H1 (cell line): ENCODE measurements around the gene PBX1. TPM values are rescaled to one million over a fixed set of nuclear protein-coding genes. Genes with fewer than 3 reads are reported as not detected.

Experiments used
- CTCF ChIA-PET: fragments of 300-600 bp; sonication (Branson Sonifier 250); formaldehyde crosslinking; loops from one replicate; lab custom pipeline; 2021; ENCODE audit not compliant: partially characterized antibody; lab: Charles Lee
- POLR2A ChIA-PET: fragments of 300-600 bp; sonication (Branson Sonifier 250); formaldehyde crosslinking; loops from one replicate; lab custom pipeline; 2021; ENCODE audit warnings: inconsistent platforms; ENCODE audit not compliant: partially characterized antibody; lab: Charles Lee
- DNase-seq, 2 experiments: peaks; one replicate each; pipeline versions ENCODE4 v3.0.0 to v3.0.0-alpha.2; 2010 to 2022; ENCODE audit warnings: low spot score in 2 of 2, low read depth in 1 of 2, mixed read lengths in 1 of 2
- FAIRE-seq: peaks from 2 replicates; lab custom pipeline; 2011; peaks lifted over from hg19 to GRCh38; lab: Jason Lieb, UNC
- H2AFZ ChIP-seq: 2 replicates; pipeline ENCODE4 v1.8.1; 2012; ENCODE audit warnings: low read length, inconsistent platforms
- H2AK5ac ChIP-seq: 2 replicates; pipeline ENCODE4 v1.6.1; 2013; ENCODE audit warnings: low read depth, low read length
- H2BK120ac ChIP-seq: replicated peaks from 2 replicates; pipeline ENCODE3; 2013; ENCODE audit warnings: low read depth, low read length, inconsistent platforms
- H2BK12ac ChIP-seq: 2 replicates; pipeline ENCODE4 v1.6.1; 2013; ENCODE audit warnings: low read depth, low read length
- H2BK15ac ChIP-seq: 2 replicates; pipeline ENCODE4 v1.6.1; 2013; ENCODE audit warnings: low read length
- H2BK20ac ChIP-seq: 2 replicates; pipeline ENCODE4 v1.6.1; 2013; ENCODE audit warnings: low read length
- H2BK5ac ChIP-seq: 2 replicates; pipeline ENCODE4 v1.6.1; 2013; ENCODE audit warnings: low read depth, low read length
- H3K14ac ChIP-seq: 2 replicates; pipeline ENCODE4 v1.6.1; 2013; ENCODE audit warnings: inconsistent platforms; ENCODE audit not compliant: insufficient read length
- H3K18ac ChIP-seq: 2 replicates; pipeline ENCODE4 v1.6.1; 2013; ENCODE audit warnings: low read length; ENCODE audit errors: extremely low read depth
- H3K23ac ChIP-seq: 2 replicates; pipeline ENCODE4 v1.6.1; 2013; ENCODE audit warnings: inconsistent platforms; ENCODE audit not compliant: insufficient read length
- H3K23me2 ChIP-seq: 2 replicates; pipeline ENCODE4 v1.6.1; 2013; ENCODE audit warnings: low read depth, low read length
- H3K27ac ChIP-seq: 2 replicates; pipeline ENCODE4 v1.6.1; 2011; ENCODE audit warnings: low read depth, low read length, inconsistent platforms
- H3K27me3 ChIP-seq, 4 experiments: replicated peaks in 1 of 4; 1 replicate in 1 of 4; 2 replicates in 3 of 4; pipeline versions ENCODE4 v1.6.1 to v1.8.1; 2011 to 2013; ENCODE audit warnings: low read length in 3 of 4, mild to moderate bottlenecking in 3 of 4, inconsistent platforms in 2 of 4, mixed read lengths in 2 of 4, moderate library complexity in 1 of 4; ENCODE audit not compliant: control insufficient read depth in 3 of 4, insufficient read depth in 3 of 4; ENCODE audit errors: extremely low read depth in 1 of 4
- H3K36me3 ChIP-seq, 4 experiments: 2 replicates each; pipeline versions ENCODE4 v1.6.1 to v1.8.1; 2011 to 2013; ENCODE audit warnings: mild to moderate bottlenecking in 4 of 4, low read length in 3 of 4, moderate library complexity in 2 of 4, control low read depth in 1 of 4, inconsistent platforms in 1 of 4; ENCODE audit not compliant: insufficient read depth in 4 of 4, control insufficient read depth in 2 of 4
- H3K4ac ChIP-seq: replicated peaks from 2 replicates; pipeline ENCODE3; 2013; ENCODE audit warnings: low read length, low read depth, mixed read lengths, inconsistent platforms; ENCODE audit not compliant: insufficient read length
- H3K4me1 ChIP-seq, 4 experiments: replicated peaks in 1 of 4; 1 replicate in 1 of 4; 2 replicates in 3 of 4; pipeline versions ENCODE4 v1.6.1 to v1.8.1; 2011 to 2013; ENCODE audit warnings: low read length in 3 of 4, inconsistent platforms in 2 of 4, mixed read lengths in 1 of 4; ENCODE audit not compliant: insufficient read depth in 4 of 4, control insufficient read depth in 3 of 4
- H3K4me2 ChIP-seq, 2 experiments: 2 replicates each; pipeline versions ENCODE4 v1.6.1 to v1.8.1; 2011 to 2013; ENCODE audit warnings: low read depth in 2 of 2, low read length in 2 of 2, control low read depth in 1 of 2, inconsistent platforms in 1 of 2, mild to moderate bottlenecking in 1 of 2; ENCODE audit not compliant: insufficient read depth in 1 of 2
- H3K4me3 ChIP-seq, 4 experiments: fragments of 200-600, 300-600 bp in 1 of 4; sonication (generic), shearing (Covaris generic), sonication (Bioruptor Twin) in 1 of 4; 2 replicates each; pipeline versions ENCODE4 v1.5.1 to v1.8.1; 2011 to 2016; ENCODE audit warnings: low read length in 4 of 4, low read depth in 3 of 4, control low read depth in 2 of 4, inconsistent platforms in 2 of 4, mild to moderate bottlenecking in 2 of 4, mixed read lengths in 1 of 4, moderate library complexity in 1 of 4; ENCODE audit not compliant: insufficient read depth in 2 of 4; ENCODE audit errors: extremely low read depth in 1 of 4
- H3K56ac ChIP-seq: replicated peaks from 2 replicates; pipeline ENCODE3; 2013; ENCODE audit warnings: low read depth, mild to moderate bottlenecking, mixed read lengths, low read length, inconsistent platforms; ENCODE audit not compliant: insufficient read length
- H3K79me1 ChIP-seq: 2 replicates; pipeline ENCODE4 v1.6.1; 2013; ENCODE audit warnings: low read depth, low read length, control low read depth
- H3K79me2 ChIP-seq, 2 experiments: 2 replicates each; pipeline versions ENCODE4 v1.6.1 to v1.8.1; 2012 to 2013; ENCODE audit warnings: low read length in 2 of 2, mild to moderate bottlenecking in 2 of 2, inconsistent platforms in 1 of 2; ENCODE audit not compliant: insufficient read depth in 2 of 2, control insufficient read depth in 1 of 2
- H3K9ac ChIP-seq, 4 experiments: replicated peaks in 1 of 4; 1 replicate in 1 of 4; 2 replicates in 3 of 4; pipeline versions ENCODE4 v1.6.1 to v1.8.1; 2011 to 2013; ENCODE audit warnings: low read depth in 3 of 4, low read length in 3 of 4, control low read depth in 2 of 4, mild to moderate bottlenecking in 2 of 4, moderate library complexity in 2 of 4, inconsistent platforms in 1 of 4; ENCODE audit errors: extremely low read depth in 1 of 4
- H3K9me3 ChIP-seq, 2 experiments: 2 replicates each; pipeline versions ENCODE4 v1.6.1 to v1.8.1; 2012 to 2013; ENCODE audit warnings: mild to moderate bottlenecking in 2 of 2, moderate library complexity in 2 of 2, control low read depth in 1 of 2, inconsistent platforms in 1 of 2, low read depth in 1 of 2, low read length in 1 of 2, mixed read lengths in 1 of 2; ENCODE audit not compliant: insufficient read depth in 2 of 2
- H4K20me1 ChIP-seq, 2 experiments: replicated peaks in 1 of 2; 2 replicates each; pipeline versions ENCODE3 to v1.8.1; 2011 to 2013; ENCODE audit warnings: inconsistent platforms in 2 of 2, low read length in 2 of 2, mild to moderate bottlenecking in 1 of 2; ENCODE audit not compliant: insufficient read depth in 2 of 2, control insufficient read depth in 1 of 2
- H4K5ac ChIP-seq: 2 replicates; pipeline ENCODE4 v1.6.1; 2013; ENCODE audit warnings: low read length, low read depth, mixed read lengths, inconsistent platforms; ENCODE audit not compliant: insufficient read length
- H4K8ac ChIP-seq: 2 replicates; pipeline ENCODE4 v1.8.0; 2013; ENCODE audit warnings: mild to moderate bottlenecking, moderate library complexity, low read length, inconsistent platforms; ENCODE audit not compliant: insufficient read depth; ENCODE audit errors: extremely low read depth
- H4K91ac ChIP-seq: replicated peaks from 2 replicates; pipeline ENCODE3; 2013; ENCODE audit warnings: low read length, mixed read lengths, inconsistent platforms; ENCODE audit not compliant: insufficient read length
- CEBPB ChIP-seq: IDR thresholded peaks from 2 replicates; pipeline ENCODE4 v1.6.1; 2012; ENCODE audit warnings: low read depth, low read length
- EP300 ChIP-seq, 2 experiments: IDR thresholded peaks; 1 replicate in 1 of 2; 2 replicates in 1 of 2; pipeline ENCODE4 v1.6.1; 2011 to 2012; ENCODE audit warnings: low read depth in 2 of 2, low read length in 2 of 2, mild to moderate bottlenecking in 2 of 2, borderline replicate concordance in 1 of 2, inconsistent platforms in 1 of 2, moderate library complexity in 1 of 2
- GABPA ChIP-seq: IDR thresholded peaks from 2 replicates; pipeline ENCODE4 v1.6.1; 2011; ENCODE audit warnings: mild to moderate bottlenecking, low read length, moderate library complexity, borderline replicate concordance; ENCODE audit not compliant: insufficient read depth
- JUND ChIP-seq: IDR thresholded peaks from 2 replicates; pipeline ENCODE4 v1.6.1; 2011; ENCODE audit warnings: mild to moderate bottlenecking, improper control_type of control experiment, low read length
- KDM4A ChIP-seq: IDR thresholded peaks from one replicate; pipeline ENCODE4 v1.7.1; 2012; ENCODE audit warnings: low read depth, mild to moderate bottlenecking, moderate library complexity, low read length, inconsistent platforms; ENCODE audit not compliant: severe bottlenecking
- NANOG ChIP-seq: IDR thresholded peaks from 2 replicates; pipeline ENCODE4 v1.6.1; 2011; ENCODE audit warnings: low read length, low read depth, mild to moderate bottlenecking, inconsistent platforms; ENCODE audit not compliant: insufficient read depth, poor library complexity, severe bottlenecking
- POLR2A ChIP-seq, 2 experiments: IDR thresholded peaks; 1 replicate in 1 of 2; 2 replicates in 1 of 2; pipeline ENCODE4 v1.6.1; 2011; ENCODE audit warnings: low read depth in 2 of 2, low read length in 2 of 2, mild to moderate bottlenecking in 2 of 2; ENCODE audit errors: control extremely low read depth in 1 of 2
- POLR2AphosphoS5 ChIP-seq: IDR thresholded peaks from 2 replicates; pipeline ENCODE4 v1.6.1; 2011; ENCODE audit warnings: low read depth, low read length
- SIN3A ChIP-seq, 2 experiments: IDR thresholded peaks in 1 of 2; conservative IDR thresholded peaks in 1 of 2; 2 replicates each; pipeline ENCODE4 v1.6.1; 2011 to 2012; ENCODE audit warnings: low read length in 2 of 2, improper control_type of control experiment in 1 of 2, low read depth in 1 of 2, mild to moderate bottlenecking in 1 of 2
- SP4 ChIP-seq: IDR thresholded peaks from 2 replicates; pipeline ENCODE4 v1.6.1; 2012; ENCODE audit warnings: low read length, inconsistent platforms
- SRF ChIP-seq: IDR thresholded peaks from 2 replicates; pipeline ENCODE4 v1.6.1; 2011; ENCODE audit warnings: mild to moderate bottlenecking, low read depth, low read length, moderate library complexity
- TAF1 ChIP-seq: IDR thresholded peaks from 2 replicates; pipeline ENCODE4 v1.6.1; 2011; ENCODE audit warnings: mild to moderate bottlenecking, low read depth, low read length
- TAF7 ChIP-seq: optimal IDR thresholded peaks from 2 replicates; pipeline ENCODE3; 2011; ENCODE audit warnings: low read depth, mild to moderate bottlenecking, inconsistent platforms, low read length, moderate library complexity, borderline replicate concordance
- WGBS, 2 experiments: shearing (Covaris generic) in 1 of 2; methylation state at CpG; one replicate each; pipeline versions ENCODE4 v1.1.6 to v1.1.7; 2013 to 2015; ENCODE audit warnings: low lambda C conversion rate in 2 of 2, mixed read lengths in 2 of 2, inconsistent platforms in 1 of 2, low coverage in 1 of 2, missing lambda C conversion rate in 1 of 2; ENCODE audit not compliant: insufficient replicate concordance in 2 of 2, insufficient coverage in 1 of 2, insufficient read length in 1 of 2; ENCODE audit errors: extremely low coverage in 1 of 2, missing lambda C conversion rate in 1 of 2; 5-methylcytosine and 5-hydroxymethylcytosine counted together
- polyA plus RNA-seq, 7 experiments: library from polyadenylated mRNA; depleted of rRNA in 3 of 7; stranded (reverse) in 5 of 7; unstranded in 2 of 7; fragments of >200 nt in 5 of 7; fragments of 200-250 nt in 2 of 7; gene quantifications; 1 replicate in 5 of 7; 2 replicates in 1 of 7; 4 replicates in 1 of 7; pipeline versions ENCODE4 v1.2.1 to v1.2.3, GENCODE V29; 2011 to 2013; ENCODE audit warnings: missing spikeins in 2 of 7, mixed read lengths in 2 of 7
- total RNA-seq: library from RNA; stranded (reverse); fragmentation: NEBNext Ultra II Directional; extraction: Animal tissue kit (Norgen Biotek cat#: 25700); gene quantifications from 2 replicates; pipeline ENCODE4 v1.2.1, GENCODE V29; 2021
- TF ChIP-seq, protein P1 (sequence below): IDR thresholded peaks from 2 replicates; pipeline ENCODE4 v1.6.1; 2011; ENCODE audit warnings: low read length, improper control_type of control experiment

The PBX1 gene
- total and polyA plus RNA-seq, 2 of the 8 experiments (the other 6 are each of a cell fraction or from before 2014, with no cell fraction given): 87.4 to 124 TPM

DNA sequence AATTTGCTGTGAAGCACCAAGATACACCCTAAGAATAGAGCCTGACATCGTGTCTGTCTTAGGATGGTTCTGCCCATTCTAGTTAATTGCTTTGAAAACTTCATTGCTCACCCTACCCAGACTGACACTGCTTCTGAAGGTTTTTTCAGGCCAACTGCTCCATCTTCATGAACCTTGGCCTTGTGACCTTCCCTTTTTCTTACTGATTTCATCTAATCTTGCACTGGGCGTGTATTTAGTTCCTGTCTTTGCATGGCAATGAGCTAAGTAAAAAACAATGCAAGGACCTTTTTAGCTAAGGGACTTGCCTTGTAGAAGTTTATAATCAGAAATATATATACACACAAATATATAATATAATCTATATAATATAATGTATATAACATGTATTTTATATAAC, 108.0 kb downstream of the PBX1 start:
- Histone ChIP-seq H4K20me1 (peaks cover 10 to 22% of the 10 kb centered on the region in 2 experiments), H3K14ac (no peak overlapping the region), H3K9ac (no peak overlapping the region), H2BK5ac (no peak overlapping the region), H3K23ac (no peak overlapping the region), H2BK15ac (no peak overlapping the region), H2BK120ac (no peak overlapping the region), H3K23me2 (no peaks in the 10 kb centered on the region), H3K4ac (no peak overlapping the region), H3K56ac (no peak overlapping the region), H2AK5ac (no peak overlapping the region), H2BK20ac (no peak overlapping the region), H3K36me3 (no peaks in the 10 kb centered on the region), H3K27ac (no peak overlapping the region), H3K4me3 (no peak overlapping the region), H2AFZ (no peak overlapping the region), H3K18ac (no peak overlapping the region), H3K4me1 (peaks cover 5 to 23% (median 13%) of the 10 kb centered on the region in 4 experiments; a peak in 5 of 7 replicates), H3K79me2 (peaks cover 19 to 97% of the 10 kb centered on the region in 2 experiments), H4K91ac (no peak overlapping the region), H2BK12ac (no peak overlapping the region), H4K8ac (no peak overlapping the region), H3K79me1 (peaks cover 19% of the 10 kb centered on the region), H3K9me3 (no peaks in the 10 kb centered on the region), H4K5ac (no peak overlapping the region), H3K27me3 (no peaks in the 10 kb centered on the region), H3K4me2 (no peak overlapping the region)
- POLR2A ChIA-PET: no interaction called here
- DNase-seq (no peak), FAIRE-seq (no peak)
- CTCF ChIA-PET: interaction anchor here (1.2 to 2.1 kb wide), 5 partner anchors 9 to 120 kb away, joined by 3 to 9 read pairs (median 5); no protein-coding TSS in a partner anchor
- WGBS, 2 experiments: 93% methylated on average over 2 of the region's 2 CpGs; no CpG with 5 or more reads in 1 of the 2 experiments
- TF ChIP-seq POLR2A (IDR thresholded peaks at IDR 0.05; ENCODE audit: control extremely low read depth in 1 of 2, low read depth in 2 of 2, low read length in 2 of 2) (no peak), SRF (no peak), GABPA (no peak), TAF7 (no peak), NANOG (no peak), SP4 (no peak), JUND (no peak), KDM4A (no peak), SIN3A (conservative IDR thresholded peaks at IDR 0.05 in 1 of 2, IDR thresholded peaks at IDR 0.05 in 1 of 2; ENCODE audit: low read depth in 1 of 2, low read length in 2 of 2) (no peak), POLR2AphosphoS5 (no peak), TAF1 (no peak), EP300 (IDR thresholded peaks at IDR 0.05; ENCODE audit: borderline replicate concordance in 1 of 2, low read depth in 2 of 2, low read length in 2 of 2) (no peak), CEBPB (no peak)
- TF ChIP-seq, protein P1, sequence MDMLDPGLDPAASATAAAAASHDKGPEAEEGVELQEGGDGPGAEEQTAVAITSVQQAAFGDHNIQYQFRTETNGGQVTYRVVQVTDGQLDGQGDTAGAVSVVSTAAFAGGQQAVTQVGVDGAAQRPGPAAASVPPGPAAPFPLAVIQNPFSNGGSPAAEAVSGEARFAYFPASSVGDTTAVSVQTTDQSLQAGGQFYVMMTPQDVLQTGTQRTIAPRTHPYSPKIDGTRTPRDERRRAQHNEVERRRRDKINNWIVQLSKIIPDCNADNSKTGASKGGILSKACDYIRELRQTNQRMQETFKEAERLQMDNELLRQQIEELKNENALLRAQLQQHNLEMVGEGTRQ: no peak
